ENCODE measurements around the gene CPA5.

DNA sequence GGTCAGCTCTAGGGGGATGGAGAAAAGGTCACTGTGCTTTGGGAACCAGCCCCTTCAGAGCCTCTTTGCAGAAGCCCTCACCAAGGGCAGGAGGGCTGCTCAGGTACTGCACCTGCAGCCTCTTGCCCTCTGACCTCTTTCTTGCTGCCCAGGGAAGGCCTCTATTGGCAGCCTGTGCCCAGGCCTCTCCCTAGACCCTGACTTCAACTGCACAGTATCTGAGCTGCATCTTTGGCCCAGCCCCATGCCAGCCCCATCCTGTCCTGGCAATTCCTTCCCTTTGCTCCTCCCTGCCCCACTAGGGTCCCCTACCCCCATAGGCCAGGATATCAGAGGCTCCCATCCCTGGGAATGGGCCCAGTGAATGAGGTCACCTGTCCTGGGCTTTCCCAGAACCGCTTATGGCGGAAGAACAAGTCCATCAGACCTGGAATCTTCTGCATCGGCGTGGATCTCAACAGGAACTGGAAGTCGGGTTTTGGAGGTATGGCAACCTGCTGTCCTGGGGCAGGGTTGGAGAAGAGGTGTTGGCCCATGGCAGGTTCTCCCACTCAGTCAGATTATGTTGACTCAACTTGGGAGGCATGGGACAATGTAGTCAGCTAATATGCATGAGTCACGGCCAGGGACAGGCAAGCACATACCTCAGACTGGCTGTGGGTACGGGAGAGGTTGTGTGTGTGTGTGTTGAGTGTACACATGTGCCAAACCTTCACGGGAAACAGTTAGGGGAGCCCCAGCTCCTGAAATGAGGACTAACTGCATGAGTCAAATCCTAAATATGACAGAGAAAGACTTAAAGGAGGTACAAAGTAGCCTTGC is 18.6 kb downstream of the CPA5 start:
- peak in 1 of 2 donors; percentile 63 for TF ChIP-seq POLR2AphosphoS5 (IDR thresholded peaks at IDR 0.05; ENCODE audit: insufficient read depth in 1 of 2, low read depth in 1 of 2)
- TF ChIP-seq, protein P1, sequence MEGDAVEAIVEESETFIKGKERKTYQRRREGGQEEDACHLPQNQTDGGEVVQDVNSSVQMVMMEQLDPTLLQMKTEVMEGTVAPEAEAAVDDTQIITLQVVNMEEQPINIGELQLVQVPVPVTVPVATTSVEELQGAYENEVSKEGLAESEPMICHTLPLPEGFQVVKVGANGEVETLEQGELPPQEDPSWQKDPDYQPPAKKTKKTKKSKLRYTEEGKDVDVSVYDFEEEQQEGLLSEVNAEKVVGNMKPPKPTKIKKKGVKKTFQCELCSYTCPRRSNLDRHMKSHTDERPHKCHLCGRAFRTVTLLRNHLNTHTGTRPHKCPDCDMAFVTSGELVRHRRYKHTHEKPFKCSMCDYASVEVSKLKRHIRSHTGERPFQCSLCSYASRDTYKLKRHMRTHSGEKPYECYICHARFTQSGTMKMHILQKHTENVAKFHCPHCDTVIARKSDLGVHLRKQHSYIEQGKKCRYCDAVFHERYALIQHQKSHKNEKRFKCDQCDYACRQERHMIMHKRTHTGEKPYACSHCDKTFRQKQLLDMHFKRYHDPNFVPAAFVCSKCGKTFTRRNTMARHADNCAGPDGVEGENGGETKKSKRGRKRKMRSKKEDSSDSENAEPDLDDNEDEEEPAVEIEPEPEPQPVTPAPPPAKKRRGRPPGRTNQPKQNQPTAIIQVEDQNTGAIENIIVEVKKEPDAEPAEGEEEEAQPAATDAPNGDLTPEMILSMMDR (IDR thresholded peaks at IDR 0.05) = no peak

Measured in vagina (tissue), 2 donors.